H9 (cell line): ENCODE data around the gene MRM1. TPM values are rescaled to one million over a fixed set of nuclear protein-coding genes. Genes with fewer than 3 reads are reported as not detected.

ENCODE experiments used
- DNase-seq: peaks from one replicate; pipeline ENCODE4 v3.0.0-alpha.2; 2017
- H2AFZ ChIP-seq: one replicate; pipeline ENCODE4 v1.6.1; 2013; ENCODE audit warnings: mild to moderate bottlenecking, low read length, control low read depth, moderate library complexity
- H2AK5ac ChIP-seq: 2 replicates; pipeline ENCODE4 v1.6.1; 2013; ENCODE audit warnings: low read length, control low read depth, mixed read lengths; ENCODE audit not compliant: insufficient read length
- H2BK120ac ChIP-seq: one replicate; pipeline ENCODE4 v1.6.1; 2013; ENCODE audit warnings: low read depth, mild to moderate bottlenecking, low read length, control low read depth, inconsistent platforms; ENCODE audit not compliant: poor library complexity, severe bottlenecking
- H2BK12ac ChIP-seq: 2 replicates; pipeline ENCODE4 v1.6.1; 2013; ENCODE audit warnings: low read length, control low read depth, mixed read lengths, low read depth; ENCODE audit not compliant: insufficient read length
- H2BK15ac ChIP-seq: 2 replicates; pipeline ENCODE4 v1.6.1; 2013; ENCODE audit warnings: low read depth, low read length, control low read depth
- H2BK20ac ChIP-seq: one replicate; pipeline ENCODE4 v1.6.1; 2013; ENCODE audit warnings: low read depth, mild to moderate bottlenecking, low read length, control low read depth, inconsistent platforms; ENCODE audit not compliant: poor library complexity, severe bottlenecking
- H2BK5ac ChIP-seq: 2 replicates; pipeline ENCODE4 v1.6.1; 2013; ENCODE audit warnings: low read length, control low read depth, mixed read lengths; ENCODE audit not compliant: insufficient read length
- H3K14ac ChIP-seq: 2 replicates; pipeline ENCODE4 v1.6.1; 2013; ENCODE audit warnings: low read length, control low read depth; ENCODE audit not compliant: insufficient read depth
- H3K18ac ChIP-seq: 2 replicates; pipeline ENCODE4 v1.6.1; 2013; ENCODE audit warnings: low read depth, mild to moderate bottlenecking, mixed read lengths, low read length, control low read depth; ENCODE audit not compliant: insufficient read length
- H3K23ac ChIP-seq: 2 replicates; pipeline ENCODE4 v1.6.1; 2013; ENCODE audit warnings: low read length, control low read depth, mixed read lengths, low read depth; ENCODE audit not compliant: insufficient read length
- H3K23me2 ChIP-seq: 2 replicates; pipeline ENCODE4 v1.6.1; 2013; ENCODE audit warnings: low read depth, mild to moderate bottlenecking, mixed read lengths, low read length, control low read depth; ENCODE audit not compliant: insufficient read length, poor library complexity, severe bottlenecking
- H3K27ac ChIP-seq: 2 replicates; pipeline ENCODE4 v1.5.1; 2013; ENCODE audit warnings: low read length, control low read depth, mixed read lengths, low read depth; ENCODE audit not compliant: insufficient read length
- H3K27me3 ChIP-seq: 2 replicates; pipeline ENCODE4 v1.6.1; 2013; ENCODE audit warnings: low read length, control low read depth, inconsistent platforms; ENCODE audit not compliant: insufficient read depth
- H3K4ac ChIP-seq: 2 replicates; pipeline ENCODE4 v1.6.1; 2013; ENCODE audit warnings: low read depth, mild to moderate bottlenecking, control low read depth, inconsistent platforms, low read length, moderate library complexity
- H3K4me1 ChIP-seq: 2 replicates; pipeline ENCODE4 v1.6.1; 2013; ENCODE audit warnings: low read length, control low read depth, inconsistent platforms; ENCODE audit not compliant: insufficient read depth
- H3K4me2 ChIP-seq: 2 replicates; pipeline ENCODE4 v1.6.1; 2013; ENCODE audit warnings: low read length, control low read depth, mixed read lengths; ENCODE audit not compliant: insufficient read length, insufficient read depth
- H3K56ac ChIP-seq: 2 replicates; pipeline ENCODE4 v1.6.1; 2013; ENCODE audit warnings: low read depth, mild to moderate bottlenecking, mixed read lengths, low read length, control low read depth; ENCODE audit not compliant: insufficient read length
- H3K79me1 ChIP-seq: 2 replicates; pipeline ENCODE4 v1.6.1; 2013; ENCODE audit warnings: low read depth, mild to moderate bottlenecking, moderate library complexity, low read length, control low read depth, inconsistent platforms; ENCODE audit not compliant: insufficient read depth, poor library complexity, severe bottlenecking
- H3K79me2 ChIP-seq: 2 replicates; pipeline ENCODE4 v1.6.1; 2013; ENCODE audit warnings: low read length, control low read depth, inconsistent platforms; ENCODE audit not compliant: insufficient read depth
- H3K9ac ChIP-seq: 2 replicates; pipeline ENCODE4 v1.6.1; 2013; ENCODE audit warnings: low read length, control low read depth, mixed read lengths; ENCODE audit not compliant: insufficient read length; ENCODE audit errors: extremely low read depth
- H3K9me3 ChIP-seq: one replicate; pipeline ENCODE4 v1.6.1; 2013; ENCODE audit warnings: low read depth, low read length, inconsistent platforms; ENCODE audit not compliant: control insufficient read depth
- H3T11ph ChIP-seq: one replicate; pipeline ENCODE4 v1.6.1; 2013; ENCODE audit warnings: mild to moderate bottlenecking, low read length, control low read depth, inconsistent platforms
- H4K20me1 ChIP-seq: one replicate; pipeline ENCODE4 v1.6.1; 2013; ENCODE audit not compliant: control insufficient read depth, insufficient read length, insufficient read depth
- H4K5ac ChIP-seq: 2 replicates; pipeline ENCODE4 v1.6.1; 2013; ENCODE audit warnings: low read depth, mild to moderate bottlenecking, mixed read lengths, low read length, control low read depth; ENCODE audit not compliant: insufficient read length
- H4K8ac ChIP-seq: replicated peaks from 2 replicates; pipeline ENCODE4 v1.6.1; 2013; ENCODE audit warnings: low read length, control low read depth, mixed read lengths, low read depth; ENCODE audit not compliant: insufficient read length
- H4K91ac ChIP-seq: 2 replicates; pipeline ENCODE4 v1.6.1; 2013; ENCODE audit warnings: low read depth, mild to moderate bottlenecking, moderate library complexity, mixed read lengths, low read length, control low read depth; ENCODE audit not compliant: insufficient read length
- H3K27ac Mint-ChIP-seq, 3 experiments: 2 replicates in 2 of 3; 3 replicates in 1 of 3; pipeline ENCODE4 v1.8.0; 2020 to 2021; ENCODE audit warnings: mixed read lengths in 3 of 3, mild to moderate bottlenecking in 1 of 3, moderate library complexity in 1 of 3
- H3K27me3 Mint-ChIP-seq: 2 replicates; pipeline ENCODE4 v1.8.0; 2021; ENCODE audit warnings: low read depth, mild to moderate bottlenecking, moderate library complexity, mixed read lengths
- H3K36me3 Mint-ChIP-seq, 3 experiments: 2 replicates in 2 of 3; 3 replicates in 1 of 3; pipeline ENCODE4 v1.8.0; 2020 to 2021; ENCODE audit warnings: low read depth in 3 of 3, mixed read lengths in 3 of 3; ENCODE audit not compliant: insufficient read depth in 1 of 3
- H3K4me1 Mint-ChIP-seq, 2 experiments: 2 replicates each; pipeline ENCODE4 v1.8.0; 2020; ENCODE audit warnings: mixed read lengths in 2 of 2
- H3K4me3 Mint-ChIP-seq, 2 experiments: 2 replicates in 1 of 2; 3 replicates in 1 of 2; pipeline ENCODE4 v1.8.0; 2020 to 2021; ENCODE audit warnings: mild to moderate bottlenecking in 2 of 2, mixed read lengths in 2 of 2, moderate library complexity in 1 of 2
- H3K9me3 Mint-ChIP-seq, 2 experiments: 2 replicates in 1 of 2; 3 replicates in 1 of 2; pipeline ENCODE4 v1.8.0; 2020; ENCODE audit warnings: mild to moderate bottlenecking in 2 of 2, mixed read lengths in 2 of 2, moderate library complexity in 1 of 2
- CTCF ChIP-seq: fragments of 200-600 bp; sonication (generic); conservative IDR thresholded peaks from 3 replicates; pipeline ENCODE4 v1.8.0; 2021; ENCODE audit warnings: antibody characterized with exemption, mild to moderate bottlenecking
- WGBS: extraction: QIAGEN DNeasy Blood & Tissue Kit; methylation state at CpG from one replicate; pipeline ENCODE4 v1.1.7; 2013; ENCODE audit warnings: missing lambda C conversion rate, low lambda C conversion rate, mixed read lengths; ENCODE audit not compliant: insufficient read length; ENCODE audit errors: extremely low coverage; 5-methylcytosine and 5-hydroxymethylcytosine counted together
- total RNA-seq: library from RNA; stranded (reverse); gene quantifications from 2 replicates; pipeline ENCODE4 v1.2.1, GENCODE V29; 2021

Gene MRM1
- total RNA-seq, 1 experiment from 2014 or later, result 10.3 TPM

DNA sequence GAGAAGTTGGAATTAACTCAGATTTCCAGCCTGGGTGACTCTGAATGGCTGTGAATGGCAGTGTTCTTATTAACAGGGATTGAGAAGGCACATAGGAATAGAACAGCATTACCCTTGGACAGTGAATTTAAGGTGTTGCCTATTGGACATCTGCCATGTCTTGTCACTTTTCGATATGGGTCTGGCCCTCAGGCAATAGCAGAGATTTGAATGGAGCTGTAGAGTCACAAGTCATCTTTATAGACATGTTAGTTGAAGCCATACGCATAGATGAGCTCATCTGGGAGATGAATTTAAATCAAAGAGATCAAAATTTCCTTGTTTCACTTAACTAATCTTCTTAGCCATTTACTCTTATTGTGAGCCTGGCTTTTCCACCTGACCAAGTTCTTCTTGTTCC, 24.6 kb upstream of the MRM1 start:
- Histone ChIP-seq H4K5ac (no peak overlapping the region), H2AFZ (no peak overlapping the region), H3K4ac (no peak overlapping the region), H3K79me1 (no peaks in the 10 kb centered on the region), H3K27ac (no peak overlapping the region), H3K14ac (no peak overlapping the region), H3K23me2 (no peaks in the 10 kb centered on the region), H3K4me2 (no peak overlapping the region), H3K79me2 (no peaks in the 10 kb centered on the region), H2BK20ac (no peak overlapping the region), H2BK120ac (no peak overlapping the region), H3K18ac (no peak overlapping the region), H3K4me1 (no peaks in the 10 kb centered on the region), H2BK15ac (no peak overlapping the region), H2AK5ac (no peak overlapping the region), H3K56ac (no peak overlapping the region), H3K9me3 (no peaks in the 10 kb centered on the region), H2BK5ac (no peak overlapping the region), H3T11ph (no peak overlapping the region), H4K8ac (no peak overlapping the region), H3K9ac (no peak overlapping the region), H4K20me1 (no peaks in the 10 kb centered on the region), H3K27me3 (no peaks in the 10 kb centered on the region), H3K23ac (no peak overlapping the region), H4K91ac (no peak overlapping the region), H2BK12ac (no peak overlapping the region)
- Mint-ChIP-seq H3K36me3 (peaks cover 21 to 50% (median 38%) of the 10 kb centered on the region in 3 experiments; a peak in 6 of 7 replicates), H3K4me1 (no peaks in the 10 kb centered on the region), H3K9me3 (no peaks in the 10 kb centered on the region), H3K27ac (no peak overlapping the region), H3K27me3 (no peaks in the 10 kb centered on the region), H3K4me3 (no peak overlapping the region)
- WGBS, result no CpG with 5 or more reads among the region's 2 CpGs
- no peak for TF ChIP-seq CTCF
- no peak for DNase-seq
